Globus pallidus (tissue), 1 donor: ENCODE measurements around the gene AOPEP.

ENCODE experiments used
- DNase-seq: peaks from one replicate; pipeline ENCODE4 v3.0.0-alpha.2; 2015; ENCODE audit warnings: low spot score

The AOPEP gene

GRCh38 chr9:94718936-94719335, 7.6 kb upstream of the AOPEP start:
- DNase-seq, result no peak

GRCh38 chr9:94719878-94720277, 6.6 kb upstream of the AOPEP start:
- DNase-seq, result no peak

GRCh38 chr9:94720846-94721549, 5.5 kb upstream of the AOPEP start:
- DNase-seq, result peak; percentile 60

GRCh38 chr9:94721754-94722153, 4.7 kb upstream of the AOPEP start:
- DNase-seq, result no peak

- no peak for DNase-seq
Measured at GRCh38 chr9:94725293-94725692, 1.2 kb upstream of the AOPEP start.

- DNase-seq, result no peak
Measured at GRCh38 chr9:94728719-94729118, 2.2 kb downstream of the AOPEP start.

GRCh38 chr9:94729199-94729598, 2.7 kb downstream of the AOPEP start:
- DNase-seq, result no peak

- no peak for DNase-seq
Measured at GRCh38 chr9:94734054-94734754, 7.7 kb downstream of the AOPEP start.

- no peak for DNase-seq
Measured at GRCh38 chr9:94736759-94737158, 10.3 kb downstream of the AOPEP start.

- DNase-seq, result peak; percentile 65
Measured at GRCh38 chr9:94740145-94740840, 13.8 kb downstream of the AOPEP start.

GRCh38 chr9:94741866-94742265, 15.4 kb downstream of the AOPEP start:
- DNase-seq, result no peak

GRCh38 chr9:94743035-94743954, 16.8 kb downstream of the AOPEP start:
- no peak for DNase-seq

- DNase-seq, result no peak
Measured at GRCh38 chr9:94745806-94746540, 19.5 kb downstream of the AOPEP start.

- DNase-seq, result no peak
Measured at GRCh38 chr9:94746541-94747370, 20.3 kb downstream of the AOPEP start.

GRCh38 chr9:94754976-94755475, 28.5 kb downstream of the AOPEP start:
- DNase-seq, result no peak

- no peak for DNase-seq
Measured at GRCh38 chr9:94757158-94757557, 30.7 kb downstream of the AOPEP start.

- no peak for DNase-seq
Measured at GRCh38 chr9:94758031-94758430, 31.5 kb downstream of the AOPEP start.

- DNase-seq, result no peak
Measured at GRCh38 chr9:94758880-94759279, 32.4 kb downstream of the AOPEP start.

- DNase-seq, result no peak
Measured at GRCh38 chr9:94760010-94760409, 33.5 kb downstream of the AOPEP start.

- no peak for DNase-seq
Measured at GRCh38 chr9:94760660-94761059, 34.2 kb downstream of the AOPEP start.
